Osteocyte (in vitro differentiated cells): ENCODE measurements around the gene TIMM21. TPM values are rescaled to one million over a fixed set of nuclear protein-coding genes. Genes with fewer than 3 reads are reported as not detected.

Experiments used
- DNase-seq: peaks from one replicate; pipeline ENCODE4 v3.0.0; 2021; ENCODE audit warnings: mixed read lengths; ENCODE audit not compliant: unreplicated experiment; ENCODE audit errors: extremely low spot score
- H3K27ac Mint-ChIP-seq: one replicate; pipeline ENCODE4 v1.8.0; 2021; ENCODE audit warnings: mild to moderate bottlenecking, mixed read lengths; ENCODE audit not compliant: unreplicated experiment
- H3K27me3 Mint-ChIP-seq: one replicate; pipeline ENCODE4 v1.8.0; 2021; ENCODE audit warnings: mixed read lengths; ENCODE audit not compliant: unreplicated experiment
- H3K36me3 Mint-ChIP-seq: one replicate; pipeline ENCODE4 v1.8.0; 2021; ENCODE audit warnings: mixed read lengths; ENCODE audit not compliant: unreplicated experiment
- H3K4me1 Mint-ChIP-seq: one replicate; pipeline ENCODE4 v1.8.0; 2021; ENCODE audit warnings: mixed read lengths; ENCODE audit not compliant: unreplicated experiment
- H3K4me3 Mint-ChIP-seq: one replicate; pipeline ENCODE4 v1.8.0; 2021; ENCODE audit warnings: mild to moderate bottlenecking, moderate library complexity, mixed read lengths; ENCODE audit not compliant: unreplicated experiment
- H3K9me3 Mint-ChIP-seq: one replicate; pipeline ENCODE4 v1.8.0; 2021; ENCODE audit warnings: mixed read lengths; ENCODE audit not compliant: unreplicated experiment
- total RNA-seq: library from RNA; stranded (reverse); gene quantifications from 2 replicates; pipeline ENCODE4 v1.2.1, GENCODE V29; 2021
- TF ChIP-seq, protein P1 (sequence below): fragments of 200-600 bp; sonication (generic); IDR thresholded peaks from 2 replicates; pipeline ENCODE4 v1.5.0; 2021; ENCODE audit warnings: antibody characterized with exemption, mild to moderate bottlenecking, moderate library complexity

The TIMM21 gene
- total RNA-seq, 1 donor from 2014 or later, result 23.3 TPM

GRCh38 chr18:74163019-74163660, 14.8 kb downstream of the TIMM21 start:
- TF ChIP-seq, protein P1, sequence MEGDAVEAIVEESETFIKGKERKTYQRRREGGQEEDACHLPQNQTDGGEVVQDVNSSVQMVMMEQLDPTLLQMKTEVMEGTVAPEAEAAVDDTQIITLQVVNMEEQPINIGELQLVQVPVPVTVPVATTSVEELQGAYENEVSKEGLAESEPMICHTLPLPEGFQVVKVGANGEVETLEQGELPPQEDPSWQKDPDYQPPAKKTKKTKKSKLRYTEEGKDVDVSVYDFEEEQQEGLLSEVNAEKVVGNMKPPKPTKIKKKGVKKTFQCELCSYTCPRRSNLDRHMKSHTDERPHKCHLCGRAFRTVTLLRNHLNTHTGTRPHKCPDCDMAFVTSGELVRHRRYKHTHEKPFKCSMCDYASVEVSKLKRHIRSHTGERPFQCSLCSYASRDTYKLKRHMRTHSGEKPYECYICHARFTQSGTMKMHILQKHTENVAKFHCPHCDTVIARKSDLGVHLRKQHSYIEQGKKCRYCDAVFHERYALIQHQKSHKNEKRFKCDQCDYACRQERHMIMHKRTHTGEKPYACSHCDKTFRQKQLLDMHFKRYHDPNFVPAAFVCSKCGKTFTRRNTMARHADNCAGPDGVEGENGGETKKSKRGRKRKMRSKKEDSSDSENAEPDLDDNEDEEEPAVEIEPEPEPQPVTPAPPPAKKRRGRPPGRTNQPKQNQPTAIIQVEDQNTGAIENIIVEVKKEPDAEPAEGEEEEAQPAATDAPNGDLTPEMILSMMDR, result no peak
- H3K27ac Mint-ChIP-seq, result no peak overlapping the region
- peaks cover 17% of the 10 kb centered on the region for H3K36me3 Mint-ChIP-seq
- H3K27me3 Mint-ChIP-seq, result peaks cover 3% of the 10 kb centered on the region
- H3K4me3 Mint-ChIP-seq, result no peak overlapping the region
- H3K4me1 Mint-ChIP-seq, result no peaks in the 10 kb centered on the region
- DNase-seq, result no peak
- no peaks in the 10 kb centered on the region for H3K9me3 Mint-ChIP-seq

DNA sequence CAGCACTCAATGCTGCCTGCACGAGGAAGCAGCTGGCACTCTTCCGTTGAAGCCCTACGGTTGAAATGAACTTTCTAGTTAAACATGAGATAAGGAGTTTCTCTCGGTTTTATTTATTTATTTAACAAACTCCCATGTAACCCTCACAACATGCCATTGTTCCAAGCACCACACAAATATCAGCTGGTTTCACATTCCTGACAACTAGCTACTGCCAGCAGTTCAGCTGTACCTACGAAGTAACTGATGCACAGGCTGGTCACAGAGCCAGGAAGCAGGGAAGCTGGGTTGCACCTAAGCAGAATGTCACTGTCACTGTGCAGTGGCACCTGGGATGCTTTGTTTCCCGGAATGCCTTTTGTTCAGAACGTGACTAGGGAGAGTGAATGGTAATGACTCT, 18.1 kb downstream of the TIMM21 start:
- no peak overlapping the region for H3K4me3 Mint-ChIP-seq
- H3K36me3 Mint-ChIP-seq, result peaks cover 6% of the 10 kb centered on the region
- TF ChIP-seq, protein P1, result no peak
- no peaks in the 10 kb centered on the region for H3K9me3 Mint-ChIP-seq
- H3K27ac Mint-ChIP-seq, result no peak overlapping the region
- H3K4me1 Mint-ChIP-seq, result no peaks in the 10 kb centered on the region
- DNase-seq, result no peak
- peaks cover 19% of the 10 kb centered on the region for H3K27me3 Mint-ChIP-seq

DNA sequence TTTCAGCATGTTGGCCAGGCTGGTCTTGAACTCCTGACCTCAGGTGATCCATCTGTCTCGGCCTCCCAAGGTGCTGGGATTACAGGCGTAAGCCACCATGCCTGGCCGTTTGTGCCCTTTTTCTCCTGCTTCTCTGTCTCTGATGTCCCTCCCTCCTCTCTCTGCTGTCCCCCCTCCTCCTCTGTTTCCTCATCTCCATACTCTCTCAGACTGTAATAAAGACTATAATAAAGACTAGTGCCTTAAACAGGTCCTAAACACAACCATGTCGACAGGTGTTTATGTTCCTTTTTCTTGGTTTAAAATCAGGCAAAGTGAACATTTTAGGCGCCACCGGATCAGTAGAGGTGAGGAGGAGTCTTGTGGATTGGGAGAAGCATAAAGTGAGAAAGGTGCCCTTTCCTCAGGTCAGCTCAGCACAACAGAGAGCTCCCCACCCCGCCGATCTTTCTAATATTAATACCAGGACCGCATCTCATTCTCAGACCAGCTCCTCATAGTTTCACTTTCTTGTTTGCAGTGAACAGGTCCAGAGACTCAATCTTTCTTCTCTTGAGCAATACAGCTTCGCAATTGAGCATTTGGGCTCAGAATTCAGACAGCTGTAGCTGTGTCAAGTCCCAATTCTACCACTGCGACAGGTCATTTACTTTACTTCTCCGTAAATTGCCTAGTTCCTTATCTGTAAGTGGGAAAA, 23.7 kb downstream of the TIMM21 start:
- no peak overlapping the region for H3K4me3 Mint-ChIP-seq
- peaks cover 28% of the 10 kb centered on the region for H3K27me3 Mint-ChIP-seq
- no peak overlapping the region for H3K27ac Mint-ChIP-seq
- TF ChIP-seq, protein P1, result no peak
- H3K36me3 Mint-ChIP-seq, result no peaks in the 10 kb centered on the region
- H3K9me3 Mint-ChIP-seq, result no peaks in the 10 kb centered on the region
- H3K4me1 Mint-ChIP-seq, result no peaks in the 10 kb centered on the region
- DNase-seq, result no peak

GRCh38 chr18:74172697-74173433, 24.5 kb downstream of the TIMM21 start:
- H3K4me3 Mint-ChIP-seq, result no peak overlapping the region
- no peaks in the 10 kb centered on the region for H3K36me3 Mint-ChIP-seq
- H3K4me1 Mint-ChIP-seq, result no peaks in the 10 kb centered on the region
- peak; percentile 76 for DNase-seq
- H3K27ac Mint-ChIP-seq, result no peak overlapping the region
- H3K9me3 Mint-ChIP-seq, result no peaks in the 10 kb centered on the region
- H3K27me3 Mint-ChIP-seq, result peaks cover 29% of the 10 kb centered on the region
- TF ChIP-seq, protein P1, result no peak

DNA sequence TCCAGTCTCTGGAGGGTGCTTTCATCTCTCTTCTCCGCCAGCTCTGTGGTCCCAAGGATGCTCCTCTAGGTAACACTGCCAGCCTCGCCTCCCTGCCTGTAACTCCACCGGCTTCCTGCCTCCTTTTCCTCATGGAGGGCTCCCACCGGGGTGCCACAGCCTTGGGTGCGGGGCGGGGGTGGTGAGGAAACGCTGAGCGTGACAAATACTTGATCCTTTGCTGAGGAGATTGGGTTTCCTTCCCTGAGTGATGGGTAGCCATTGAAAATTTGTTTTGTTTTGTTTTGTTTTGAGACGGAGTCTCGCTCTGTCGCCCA, 25.1 kb downstream of the TIMM21 start:
- TF ChIP-seq, protein P1, result no peak
- H3K4me1 Mint-ChIP-seq, result no peaks in the 10 kb centered on the region
- no peak overlapping the region for H3K4me3 Mint-ChIP-seq
- peaks cover 29% of the 10 kb centered on the region for H3K27me3 Mint-ChIP-seq
- no peaks in the 10 kb centered on the region for H3K36me3 Mint-ChIP-seq
- H3K27ac Mint-ChIP-seq, result no peak overlapping the region
- no peaks in the 10 kb centered on the region for H3K9me3 Mint-ChIP-seq
- DNase-seq, result peak; percentile 75
